HG03280 (cell line): ENCODE data around the gene MAL.
A peak's percentile ranks its signal among the peaks of the same experiment; 100 is the strongest.

Source experiments
- ATAC-seq: cut with Tn5 transposase; IDR thresholded peaks from one replicate; pipeline ENCODE4 v1.9.1; 2021; ENCODE audit warnings: mild to moderate bottlenecking, moderate library complexity; ENCODE audit not compliant: unreplicated experiment

MAL gene

GRCh38 chr2:95015261-95015912 is 10.1 kb upstream of the MAL start:
- no peak for ATAC-seq

GRCh38 chr2:95016616-95017015 is 8.9 kb upstream of the MAL start:
- no peak for ATAC-seq

- no peak for ATAC-seq
Measured at GRCh38 chr2:95017071-95017501, 8.4 kb upstream of the MAL start.

- ATAC-seq, result no peak
Measured at GRCh38 chr2:95017836-95018235, 7.7 kb upstream of the MAL start.

GRCh38 chr2:95018301-95018700 is 7.2 kb upstream of the MAL start:
- ATAC-seq, result no peak

GRCh38 chr2:95018861-95019550 is 6.5 kb upstream of the MAL start:
- ATAC-seq, result no peak

- no peak for ATAC-seq
Measured at GRCh38 chr2:95019572-95019971, 5.9 kb upstream of the MAL start.

- no peak for ATAC-seq
Measured at GRCh38 chr2:95020275-95021022, 5.1 kb upstream of the MAL start.

GRCh38 chr2:95021023-95021416 is 4.5 kb upstream of the MAL start:
- no peak for ATAC-seq

GRCh38 chr2:95021847-95022246 is 3.7 kb upstream of the MAL start:
- no peak for ATAC-seq

GRCh38 chr2:95022309-95023221 is 2.9 kb upstream of the MAL start:
- ATAC-seq, result peak; percentile 90

- no peak for ATAC-seq
Measured at GRCh38 chr2:95023222-95023597, 2.3 kb upstream of the MAL start.

GRCh38 chr2:95024371-95024770 is 1.1 kb upstream of the MAL start:
- no peak for ATAC-seq

- ATAC-seq, result no peak
Measured at GRCh38 chr2:95024960-95025405, 525 bp upstream of the MAL start.

- no peak for ATAC-seq
Measured at GRCh38 chr2:95026471-95027368, 1.2 kb downstream of the MAL start.

- no peak for ATAC-seq
Measured at GRCh38 chr2:95027369-95027720, 1.8 kb downstream of the MAL start.

- ATAC-seq, result no peak
Measured at GRCh38 chr2:95029898-95030341, 4.4 kb downstream of the MAL start.

GRCh38 chr2:95030496-95030895 is 5.0 kb downstream of the MAL start:
- no peak for ATAC-seq

GRCh38 chr2:95031076-95031725 is 5.7 kb downstream of the MAL start:
- ATAC-seq, result no peak
